Hepatocyte (in vitro differentiated cells): ENCODE results near the gene STK32A. TPM values are rescaled to one million over a fixed set of nuclear protein-coding genes. Genes with fewer than 3 reads are reported as not detected.

Experiments used
- DNase-seq: peaks from one replicate; pipeline ENCODE4 v3.0.0-alpha.2; 2016; ENCODE audit warnings: low spot score
- H2AFZ ChIP-seq: fragments of 200-600 bp; sonication (generic); 2 replicates; pipeline ENCODE4 v1.6.0; 2016; ENCODE audit warnings: antibody characterized with exemption, mild to moderate bottlenecking
- H3K27ac ChIP-seq: fragments of 200-600 bp; sonication (generic); 2 replicates; pipeline ENCODE4 v1.5.1; 2016; ENCODE audit warnings: mild to moderate bottlenecking
- H3K27me3 ChIP-seq: fragments of 200-600 bp; sonication (generic); 2 replicates; pipeline ENCODE4 v1.6.1; 2016
- H3K36me3 ChIP-seq: fragments of 200-600 bp; sonication (generic); replicated peaks from 2 replicates; pipeline ENCODE4 v1.5.1; 2016; ENCODE audit warnings: low read depth; ENCODE audit not compliant: insufficient read depth
- H3K4me1 ChIP-seq: fragments of 200-600 bp; sonication (generic); 2 replicates; pipeline ENCODE4 v1.5.1; 2016; ENCODE audit warnings: mild to moderate bottlenecking, moderate library complexity; ENCODE audit not compliant: insufficient read depth
- H3K4me2 ChIP-seq: fragments of 200-600 bp; sonication (generic); 2 replicates; pipeline ENCODE4 v1.6.0; 2016
- H3K4me3 ChIP-seq: fragments of 200-600 bp; sonication (generic); 2 replicates; pipeline ENCODE4 v1.5.1; 2016; ENCODE audit warnings: mild to moderate bottlenecking
- H3K79me2 ChIP-seq: fragments of 200-600 bp; sonication (generic); 2 replicates; pipeline ENCODE4 v1.6.0; 2017; ENCODE audit warnings: mild to moderate bottlenecking
- H3K9me2 ChIP-seq: fragments of 200-600 bp; sonication (generic); replicated peaks from 2 replicates; pipeline ENCODE4 v1.6.0; 2017; ENCODE audit warnings: mild to moderate bottlenecking; ENCODE audit not compliant: insufficient read depth
- H3K9me3 ChIP-seq: fragments of 200-600 bp; sonication (generic); 2 replicates; pipeline ENCODE4 v1.5.1; 2016; ENCODE audit warnings: low read depth, mild to moderate bottlenecking
- H4K20me1 ChIP-seq: fragments of 200-600 bp; sonication (generic); 2 replicates; pipeline ENCODE4 v1.6.0; 2016; ENCODE audit warnings: mild to moderate bottlenecking; ENCODE audit not compliant: insufficient read depth, poor library complexity, severe bottlenecking
- EZH2 ChIP-seq: fragments of 200-600 bp; sonication (generic); IDR thresholded peaks from 2 replicates; pipeline ENCODE4 v1.6.1; 2016; ENCODE audit warnings: antibody characterized with exemption, mild to moderate bottlenecking, borderline replicate concordance
- EZH2phosphoT487 ChIP-seq: fragments of 200-600 bp; sonication (generic); IDR thresholded peaks from one replicate; pipeline ENCODE4 v1.6.1; 2018; ENCODE audit warnings: antibody characterized with exemption, mild to moderate bottlenecking, low read depth, moderate library complexity; ENCODE audit not compliant: unreplicated experiment, severe bottlenecking
- WGBS: methylation state at CpG from one replicate; pipeline ENCODE4 v1.1.6; 2016; ENCODE audit warnings: low lambda C conversion rate; ENCODE audit errors: missing lambda C conversion rate; 5-methylcytosine and 5-hydroxymethylcytosine counted together
- polyA plus RNA-seq: library from polyadenylated mRNA; unstranded; fragments of >200 nt; fragmentation: Nextera tagmentation; extraction: Ambion mirVana; gene quantifications from 2 replicates; pipeline ENCODE4 v1.2.1, GENCODE V29; 2016
- total RNA-seq: library from RNA; depleted of rRNA; stranded (reverse); fragments of >200 nt; gene quantifications from 2 replicates; pipeline ENCODE4 v1.2.3, GENCODE V29; 2014
- TF ChIP-seq, protein P1 (sequence below): fragments of 200-600 bp; sonication (generic); IDR thresholded peaks from 2 replicates; pipeline ENCODE4 v1.5.1; 2016; ENCODE audit warnings: antibody characterized with exemption, mild to moderate bottlenecking; ENCODE audit not compliant: poor library complexity

Gene STK32A
- total and polyA plus RNA-seq, 2 experiments from 2014 or later, result 2.3 to 2.6 TPM

GRCh38 chr5:147410496-147411358 is 175.9 kb downstream of the STK32A start:
- H3K79me2 ChIP-seq, result no peaks in the 10 kb centered on the region
- H2AFZ ChIP-seq, result no peak overlapping the region
- no peaks in the 10 kb centered on the region for H3K9me2 ChIP-seq
- H3K4me3 ChIP-seq, result no peak overlapping the region
- no peak for TF ChIP-seq EZH2
- TF ChIP-seq EZH2phosphoT487, result no peak
- TF ChIP-seq, protein P1, sequence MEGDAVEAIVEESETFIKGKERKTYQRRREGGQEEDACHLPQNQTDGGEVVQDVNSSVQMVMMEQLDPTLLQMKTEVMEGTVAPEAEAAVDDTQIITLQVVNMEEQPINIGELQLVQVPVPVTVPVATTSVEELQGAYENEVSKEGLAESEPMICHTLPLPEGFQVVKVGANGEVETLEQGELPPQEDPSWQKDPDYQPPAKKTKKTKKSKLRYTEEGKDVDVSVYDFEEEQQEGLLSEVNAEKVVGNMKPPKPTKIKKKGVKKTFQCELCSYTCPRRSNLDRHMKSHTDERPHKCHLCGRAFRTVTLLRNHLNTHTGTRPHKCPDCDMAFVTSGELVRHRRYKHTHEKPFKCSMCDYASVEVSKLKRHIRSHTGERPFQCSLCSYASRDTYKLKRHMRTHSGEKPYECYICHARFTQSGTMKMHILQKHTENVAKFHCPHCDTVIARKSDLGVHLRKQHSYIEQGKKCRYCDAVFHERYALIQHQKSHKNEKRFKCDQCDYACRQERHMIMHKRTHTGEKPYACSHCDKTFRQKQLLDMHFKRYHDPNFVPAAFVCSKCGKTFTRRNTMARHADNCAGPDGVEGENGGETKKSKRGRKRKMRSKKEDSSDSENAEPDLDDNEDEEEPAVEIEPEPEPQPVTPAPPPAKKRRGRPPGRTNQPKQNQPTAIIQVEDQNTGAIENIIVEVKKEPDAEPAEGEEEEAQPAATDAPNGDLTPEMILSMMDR, result no peak
- H3K27me3 ChIP-seq, result no peaks in the 10 kb centered on the region
- no peaks in the 10 kb centered on the region for H3K9me3 ChIP-seq
- WGBS, result 76% methylated on average over 8 of the region's 8 CpGs
- H3K4me2 ChIP-seq, result no peak overlapping the region
- no peak for DNase-seq
- no peaks in the 10 kb centered on the region for H3K36me3 ChIP-seq
- peak overlapping the region; percentile 12 for H3K27ac ChIP-seq
- H4K20me1 ChIP-seq, result no peaks in the 10 kb centered on the region
- peaks cover 24% of the 10 kb centered on the region for H3K4me1 ChIP-seq

DNA sequence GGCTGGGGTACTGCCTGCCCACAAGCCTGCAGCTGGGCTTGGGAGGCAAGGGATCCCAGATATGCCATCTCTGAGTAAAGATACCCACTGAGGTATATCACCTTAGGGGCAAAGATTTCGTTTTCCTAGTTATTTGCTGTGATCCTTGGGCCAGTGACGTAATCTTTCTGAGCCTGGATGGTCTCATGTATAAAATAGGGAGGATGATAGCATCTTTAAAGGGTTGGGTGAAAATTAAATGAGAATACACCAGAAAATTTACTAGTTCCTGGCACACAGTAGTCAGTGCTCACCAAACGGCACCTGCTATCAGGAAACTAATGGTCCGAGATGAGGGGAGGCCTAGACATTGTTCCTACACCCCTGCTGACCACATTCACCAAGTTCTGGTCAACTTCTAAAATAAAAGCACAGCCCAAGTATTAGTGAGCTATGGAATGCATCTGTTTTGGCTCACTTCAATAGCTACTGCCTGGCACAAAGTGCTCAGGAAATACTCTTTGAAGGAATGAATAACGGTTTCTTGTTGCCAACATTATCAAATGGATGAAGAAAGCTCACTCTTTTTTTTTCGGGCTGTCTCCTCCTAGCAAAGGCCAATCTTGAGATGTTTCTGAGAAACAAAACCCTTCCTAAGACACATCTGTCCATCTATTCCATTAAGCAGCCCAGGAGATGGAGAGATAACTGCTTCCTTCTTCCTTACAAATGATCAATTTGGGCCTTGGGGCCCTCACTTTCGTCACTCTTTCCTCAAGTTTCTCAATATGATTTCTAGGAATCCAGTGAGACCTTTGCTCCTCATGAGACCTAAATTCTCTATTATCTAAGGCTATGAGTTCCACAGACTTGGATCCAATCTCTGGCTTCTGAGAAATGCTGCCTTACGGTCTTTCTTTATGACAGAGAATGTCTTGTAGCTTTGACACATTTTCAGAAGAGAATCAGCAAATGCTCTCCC is 176.8 kb downstream of the STK32A start:
- Histone ChIP-seq H3K36me3 (no peaks in the 10 kb centered on the region), H3K9me3 (no peaks in the 10 kb centered on the region), H3K27me3 (no peaks in the 10 kb centered on the region), H3K4me1 (peaks cover 19% of the 10 kb centered on the region), H3K27ac (peak overlapping the region; percentile 12), H2AFZ (no peak overlapping the region), H3K4me2 (no peak overlapping the region), H3K9me2 (no peaks in the 10 kb centered on the region), H3K79me2 (no peaks in the 10 kb centered on the region), H3K4me3 (no peak overlapping the region), H4K20me1 (no peaks in the 10 kb centered on the region)
- DNase-seq, result no peak
- TF ChIP-seq EZH2, result no peak
- TF ChIP-seq, protein P1, result no peak
- TF ChIP-seq EZH2phosphoT487, result no peak
- WGBS, result 80% methylated on average over 8 of the region's 8 CpGs

- no peaks in the 10 kb centered on the region for H4K20me1 ChIP-seq
- no peaks in the 10 kb centered on the region for H3K9me3 ChIP-seq
- no peak for DNase-seq
- no peaks in the 10 kb centered on the region for H3K27me3 ChIP-seq
- H3K27ac ChIP-seq, result no peak overlapping the region
- WGBS, result 98% methylated on average over 2 of the region's 2 CpGs
- H3K9me2 ChIP-seq, result no peaks in the 10 kb centered on the region
- no peak overlapping the region for H3K4me3 ChIP-seq
- H3K4me1 ChIP-seq, result peaks cover 12% of the 10 kb centered on the region
- H3K79me2 ChIP-seq, result no peaks in the 10 kb centered on the region
- no peak for TF ChIP-seq EZH2phosphoT487
- no peak for TF ChIP-seq EZH2
- TF ChIP-seq, protein P1, result no peak
- no peak overlapping the region for H2AFZ ChIP-seq
- H3K36me3 ChIP-seq, result no peaks in the 10 kb centered on the region
- H3K4me2 ChIP-seq, result no peak overlapping the region
Observed at GRCh38 chr5:147412561-147412960, 177.7 kb downstream of the STK32A start.
